Choroid plexus epithelial cell (primary cell): ENCODE results near the gene ELMO2.

Source experiments
- DNase-seq: peaks from one replicate; pipeline ENCODE4 v3.0.0-alpha.2; 2010; ENCODE audit warnings: low read depth
- H3K4me3 ChIP-seq: 2 replicates; pipeline ENCODE4 v1.5.1; 2011; ENCODE audit warnings: low read depth, mild to moderate bottlenecking, control low read depth, low read length, moderate library complexity
- CTCF ChIP-seq: conservative IDR thresholded peaks from 2 replicates; pipeline ENCODE4 v1.5.1; 2011; ENCODE audit warnings: low read depth, mild to moderate bottlenecking, control low read depth, inconsistent platforms, low read length, moderate library complexity

The ELMO2 gene

GRCh38 chr20:46419882-46420281 is 13.5 kb upstream of the ELMO2 start:
- H3K4me3 ChIP-seq: no peak overlapping the region
- no peak for TF ChIP-seq CTCF
- DNase-seq: no peak

GRCh38 chr20:46416839-46417238 is 10.4 kb upstream of the ELMO2 start:
- DNase-seq: no peak
- no peak for TF ChIP-seq CTCF
- no peak overlapping the region for H3K4me3 ChIP-seq

GRCh38 chr20:46416421-46416820 is 10.0 kb upstream of the ELMO2 start:
- no peak for TF ChIP-seq CTCF
- H3K4me3 ChIP-seq: no peak overlapping the region
- DNase-seq: no peak

GRCh38 chr20:46415773-46416172 is 9.4 kb upstream of the ELMO2 start:
- TF ChIP-seq CTCF: no peak
- H3K4me3 ChIP-seq: no peak overlapping the region
- no peak for DNase-seq

- DNase-seq: no peak
- no peak overlapping the region for H3K4me3 ChIP-seq
- TF ChIP-seq CTCF: no peak
Observed at GRCh38 chr20:46414608-46415007, 8.2 kb upstream of the ELMO2 start.

- no peak overlapping the region for H3K4me3 ChIP-seq
- TF ChIP-seq CTCF: no peak
- no peak for DNase-seq
Observed at GRCh38 chr20:46411637-46412036, 5.2 kb upstream of the ELMO2 start.

- DNase-seq: no peak
- H3K4me3 ChIP-seq: no peak overlapping the region
- no peak for TF ChIP-seq CTCF
Observed at GRCh38 chr20:46408281-46408731, 1.9 kb upstream of the ELMO2 start.
